Right ventricle myocardium superior (tissue), 1 donor: Measurements from ENCODE around the gene REEP6. TPM values are rescaled to one million over a fixed set of nuclear protein-coding genes. Genes with fewer than 3 reads are reported as not detected.
A peak's percentile ranks its signal among the peaks of the same experiment; 100 is the strongest.
"Not testable (repeated sequence)": the region's sequence is repeated elsewhere in the genome, so short reads cannot be mapped to it uniquely, and the experiment has no call there.

Experiments used
- ATAC-seq: fragments of 200-7000 bp; cut with Tn5 transposase; one replicate; pipeline ENCODE4 v1.9.1; 2020; ENCODE audit warnings: mild to moderate bottlenecking; ENCODE audit not compliant: poor library complexity
- DNase-seq: peaks from one replicate; pipeline ENCODE4 v3.0.0-alpha.2; 2020
- intact Hi-C: fragments of 100-400 bp; cut with DNase I; formaldehyde crosslinking; loops from one replicate; pipeline ENCODE4 v1.11.2; 2022
- total RNA-seq: library from RNA; stranded (reverse); fragmentation: NEBNext Ultra II Directional; extraction: Animal tissue kit (Norgen Biotek cat#: 25700); gene quantifications from one replicate; pipeline ENCODE4 v1.2.1, GENCODE V29; 2021
- donor health status: DM: no; HTN: yes; CAD: no; lungs with severe emphysema.

REEP6 gene
- total RNA-seq, 1 donor from 2014 or later = 1.1 TPM

GRCh38 chr19:1528596-1529429 is 37.8 kb downstream of the REEP6 start:
- ATAC-seq = no peak
- DNase-seq = no peak
- intact Hi-C loops = no loop called here

GRCh38 chr19:1529430-1529816 is 38.4 kb downstream of the REEP6 start:
- intact Hi-C loops = no loop called here
- no peak for ATAC-seq
- DNase-seq = no peak

- DNase-seq, intact Hi-C loops, ATAC-seq: not testable (repeated sequence)
Observed at GRCh38 chr19:1530856-1531255, 39.9 kb downstream of the REEP6 start.

- intact Hi-C loops = no loop called here
- DNase-seq (no peak), ATAC-seq (no peak)
Observed at GRCh38 chr19:1531587-1531986, 40.6 kb downstream of the REEP6 start.

GRCh38 chr19:1532003-1532402 is 41.0 kb downstream of the REEP6 start:
- intact Hi-C loops = no loop called here
- no peak for ATAC-seq
- no peak for DNase-seq

GRCh38 chr19:1533510-1534150 is 42.6 kb downstream of the REEP6 start:
- ATAC-seq = no peak
- DNase-seq = no peak
- intact Hi-C loops = no loop called here

- no peak for ATAC-seq
Observed at GRCh38 chr19:1534972-1535371, 44.0 kb downstream of the REEP6 start.

GRCh38 chr19:1535699-1536098 is 44.7 kb downstream of the REEP6 start:
- intact Hi-C loops, ATAC-seq, DNase-seq: not testable (repeated sequence)

More at GRCh38 chr19:1534972-1535371, 44.0 kb downstream of the REEP6 start:
- no peak for DNase-seq
- intact Hi-C loops = no loop called here

- intact Hi-C loops = no loop called here
- no peak for DNase-seq
Observed at GRCh38 chr19:1538978-1539377, 48.0 kb downstream of the REEP6 start.

GRCh38 chr19:1539749-1540148 is 48.8 kb downstream of the REEP6 start:
- DNase-seq, ATAC-seq, intact Hi-C loops: not testable (repeated sequence)

More at GRCh38 chr19:1538978-1539377, 48.0 kb downstream of the REEP6 start:
- peak; percentile 15 for ATAC-seq

- DNase-seq = no peak
Observed at GRCh38 chr19:1540365-1540925, 49.5 kb downstream of the REEP6 start.

More at GRCh38 chr19:1540365-1540925, 49.5 kb downstream of the REEP6 start:
- ATAC-seq = peak; percentile 68
- intact Hi-C loops = no loop called here

Other genes starting within 250 kb of the REEP6 start
- gene ATP5F1D, start 249.4 kb upstream of the REEP6 start, total RNA-seq = 692 TPM
- 54.1 TPM for gene MIDN, start 242.6 kb upstream of the REEP6 start, total RNA-seq
- 219 TPM for gene CIRBP, start 221.8 kb upstream of the REEP6 start, total RNA-seq
- 12.4 TPM for gene FAM174C, start 215.7 kb upstream of the REEP6 start, total RNA-seq
- gene EFNA2, start 205.3 kb upstream of the REEP6 start, total RNA-seq = not detected
- gene NDUFS7, start 107.3 kb upstream of the REEP6 start, total RNA-seq = 461 TPM
- gene GAMT, start 89.6 kb upstream of the REEP6 start, total RNA-seq = 93.5 TPM
- gene DAZAP1, start 83.6 kb upstream of the REEP6 start, total RNA-seq = 82.9 TPM
- gene RPS15, start 52.8 kb upstream of the REEP6 start, total RNA-seq = 671 TPM
- 0.22 TPM for gene APC2, start 41.1 kb upstream of the REEP6 start, total RNA-seq
- 18.3 TPM for gene C19orf25, start 12.0 kb upstream of the REEP6 start, total RNA-seq
- gene PCSK4, start 831 bp upstream of the REEP6 start, total RNA-seq = 1.4 TPM
- 22.5 TPM for gene ADAMTSL5, start 21.8 kb downstream of the REEP6 start, total RNA-seq
- not detected for gene PLK5, start 32.9 kb downstream of the REEP6 start, total RNA-seq
- 8.0 TPM for gene MEX3D, start 77.1 kb downstream of the REEP6 start, total RNA-seq
- gene MBD3, start 101.7 kb downstream of the REEP6 start, total RNA-seq = 52.4 TPM
- gene UQCR11, start 114.3 kb downstream of the REEP6 start, total RNA-seq = 1,222 TPM
- gene TCF3, start 161.4 kb downstream of the REEP6 start, total RNA-seq = 20.0 TPM